Hematopoietic multipotent progenitor cell treated with erythropoietin and hydrocortisone succinate and interleukin-3 and kit ligand, for 17 days (in vitro differentiated cells): ENCODE results near the gene ZBED3.
"Not testable (repeated sequence)": the region's sequence is repeated elsewhere in the genome, so short reads cannot be mapped to it uniquely, and the experiment has no call there.

Experiments used
- DNase-seq: peaks from one replicate; pipeline ENCODE4 v3.0.0-alpha.2; 2015; ENCODE audit warnings: low spot score

The ZBED3 gene

DNA sequence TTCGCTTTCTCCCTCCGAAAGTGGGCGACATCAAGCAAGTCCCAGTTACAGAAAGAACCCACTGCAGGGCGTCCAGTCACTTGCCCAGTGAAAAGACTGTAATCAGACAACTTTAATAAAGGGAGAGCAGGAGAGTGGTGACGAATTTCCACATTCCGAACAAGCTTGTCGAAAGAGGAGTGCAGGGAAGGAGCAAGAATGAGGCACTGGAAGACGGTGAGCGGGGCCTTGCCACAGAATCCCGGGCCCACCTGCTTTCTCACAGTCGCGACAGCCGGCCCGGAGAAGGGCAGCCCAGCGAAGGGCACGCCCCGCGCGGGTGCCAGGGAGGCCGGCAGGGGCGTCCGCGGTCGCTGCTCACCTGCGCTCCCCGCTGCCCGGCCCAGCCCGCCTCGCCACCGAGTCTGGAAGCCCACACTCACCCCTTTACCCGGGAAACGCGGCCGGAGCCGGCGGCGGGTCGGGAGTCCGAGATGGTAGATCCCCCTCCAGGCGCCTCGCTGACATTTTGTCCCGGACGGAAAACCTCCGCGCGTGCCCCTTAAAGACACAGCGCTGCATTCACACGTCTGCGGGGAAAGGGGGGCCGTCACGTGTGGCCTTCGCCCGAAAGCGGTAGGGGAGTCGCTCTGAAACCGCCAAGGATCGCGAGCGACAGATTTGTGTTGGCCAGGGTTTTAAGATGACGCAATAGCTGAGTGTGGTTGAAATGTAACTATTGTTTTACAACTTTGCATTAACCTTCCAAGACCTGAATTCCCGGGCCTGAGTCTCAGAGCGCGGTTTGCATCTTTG, at the start of gene ZBED3:
Gene ZBED3, minus strand, starts transcription at position 597 of the 795 bp plus-strand sequence. CDS start 9,407 bp downstream, outside the sequence.
- no peak for DNase-seq

DNA sequence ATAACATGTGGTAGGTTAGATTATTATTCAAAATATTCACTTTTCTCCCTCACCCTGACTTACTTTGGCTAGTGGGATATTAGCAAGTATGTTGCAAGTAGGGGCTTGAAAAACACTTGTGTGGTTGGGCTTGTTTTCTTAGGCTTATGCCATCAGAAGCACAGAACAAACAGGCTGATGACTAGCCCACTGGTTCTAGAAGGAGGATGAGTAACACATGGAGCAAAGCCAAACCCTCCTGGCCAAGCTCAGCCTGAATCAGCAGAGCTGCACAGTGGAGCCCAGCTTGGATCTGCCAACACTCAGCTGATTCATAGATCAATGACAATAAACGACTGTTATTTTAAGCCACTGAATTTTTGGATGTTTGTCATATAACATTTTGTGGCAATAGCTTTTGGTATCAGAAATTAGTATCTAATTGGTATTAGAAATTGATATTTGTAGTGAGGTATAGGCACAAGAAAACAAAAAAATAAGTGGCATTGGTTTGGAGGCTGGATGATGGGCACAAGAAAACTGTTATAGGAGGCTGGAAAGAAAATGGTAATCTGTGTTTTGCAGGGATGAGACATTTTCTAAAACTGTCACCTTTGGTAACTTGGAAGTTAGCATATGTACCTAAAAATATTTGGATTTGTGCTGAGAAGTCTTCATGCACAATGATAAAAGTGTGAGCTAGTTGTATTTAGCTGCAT, 46.1 kb upstream of the ZBED3 start:
- no peak for DNase-seq

DNA sequence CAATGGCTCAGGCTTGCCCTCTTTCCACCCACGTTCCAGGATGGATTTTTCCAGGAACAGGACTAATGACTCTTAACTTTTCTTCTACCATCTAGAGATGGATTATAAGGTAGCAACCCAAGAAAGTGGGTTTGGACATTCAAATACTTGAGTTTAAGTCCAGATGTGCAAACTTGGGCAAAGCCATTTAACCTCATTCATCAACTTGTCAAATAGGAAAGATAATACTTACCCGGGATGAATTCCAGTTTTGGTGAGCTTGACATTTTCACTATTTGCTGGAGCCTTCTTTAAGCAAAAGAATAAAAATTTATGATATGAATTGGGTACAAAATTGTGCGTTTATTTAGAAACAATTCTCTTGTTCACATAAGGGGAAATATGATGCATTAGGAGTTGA, 44.3 kb upstream of the ZBED3 start:
- no peak for DNase-seq

GRCh38 chr5:77129391-77129990, 42.4 kb upstream of the ZBED3 start:
- DNase-seq, result no peak

DNA sequence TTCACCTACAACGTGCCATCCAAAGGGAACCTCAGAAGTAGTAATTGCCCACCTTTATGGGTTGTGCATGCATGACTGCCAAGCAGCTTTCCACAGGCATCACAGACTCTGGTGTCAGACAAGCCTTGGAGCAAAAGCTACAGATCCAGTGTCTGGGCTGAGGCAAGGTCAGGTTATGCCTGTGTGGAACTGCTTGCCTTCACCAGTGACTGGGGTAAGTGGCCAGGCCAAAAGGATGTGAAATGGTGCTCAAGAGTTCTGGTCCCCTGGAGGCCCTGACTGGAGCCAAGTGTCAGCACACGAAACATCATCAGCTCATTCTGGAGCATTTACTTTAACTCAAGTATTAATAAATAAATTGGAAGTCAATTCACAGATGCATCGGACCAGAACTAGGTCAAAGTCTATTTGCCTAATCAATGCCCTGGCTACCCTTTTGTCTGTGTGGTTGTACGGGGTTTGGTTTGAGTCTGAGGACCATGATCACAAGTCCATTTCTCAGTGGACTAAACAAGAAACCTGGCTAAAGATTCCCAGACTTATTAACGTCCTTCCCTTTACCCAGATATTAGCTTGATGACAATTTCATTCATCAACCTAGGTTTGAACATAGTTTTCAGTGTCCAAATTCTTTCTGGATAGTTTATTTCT, 41.5 kb upstream of the ZBED3 start:
- DNase-seq, result no peak

DNA sequence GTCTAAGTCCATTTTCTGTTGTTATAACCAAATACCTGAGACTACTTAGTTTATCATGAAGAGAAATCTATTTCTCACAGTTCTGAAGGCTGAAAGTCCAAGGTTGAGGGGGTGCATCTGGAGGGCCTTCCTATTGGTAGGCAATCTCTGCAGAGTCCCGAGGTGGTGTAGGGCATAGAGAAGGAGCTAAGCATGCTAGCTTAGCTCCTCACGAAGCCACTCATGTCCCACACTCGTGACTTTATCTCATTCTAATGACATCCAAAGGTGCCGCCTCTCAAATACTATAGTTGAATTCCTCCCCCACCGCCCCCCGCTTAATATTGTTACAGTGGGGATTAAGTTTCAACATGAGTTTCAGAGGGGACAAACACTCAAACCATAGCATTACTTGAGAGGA, 36.0 kb upstream of the ZBED3 start:
- no peak for DNase-seq

DNA sequence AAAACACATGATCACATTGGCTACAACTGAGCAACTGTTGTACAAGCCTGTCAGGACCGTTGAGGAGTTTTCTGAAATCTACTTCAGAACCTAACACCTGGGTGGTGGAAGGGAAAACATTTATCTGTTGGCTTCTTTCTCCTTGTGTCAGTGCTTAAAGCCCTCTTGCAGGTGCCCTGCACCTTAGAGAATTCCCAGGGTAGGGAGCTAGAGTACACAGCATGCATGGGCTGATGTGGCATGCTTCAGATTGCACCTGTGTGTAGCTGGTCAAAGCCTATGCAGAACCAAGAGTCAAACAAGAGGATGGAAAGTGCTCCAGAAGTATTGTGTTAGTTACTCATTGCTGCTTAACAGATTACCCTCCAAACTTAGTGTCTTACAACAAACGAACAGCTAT, 33.6 kb upstream of the ZBED3 start:
- no peak for DNase-seq

DNA sequence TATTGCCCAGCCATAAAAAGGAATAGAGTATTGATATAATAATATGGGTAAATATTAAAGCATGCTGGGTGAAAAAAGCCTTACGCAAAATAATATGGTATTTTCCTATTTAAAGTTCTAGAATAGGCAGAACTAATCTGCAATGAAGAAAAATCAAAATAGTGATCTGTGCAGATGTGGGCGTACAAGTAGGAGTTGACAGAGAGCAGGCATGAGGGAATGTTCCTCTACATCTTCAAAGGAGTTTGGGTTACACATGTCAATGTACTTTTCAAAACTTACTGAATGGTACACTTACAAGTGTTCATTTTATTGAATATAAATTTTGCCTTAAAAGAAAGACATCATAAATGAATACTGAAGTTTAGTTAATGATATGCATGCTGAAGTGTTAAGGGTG, 33.0 kb upstream of the ZBED3 start:
- DNase-seq, result no peak

- DNase-seq, result no peak
Observed at GRCh38 chr5:77117161-77117560, 30.1 kb upstream of the ZBED3 start.

DNA sequence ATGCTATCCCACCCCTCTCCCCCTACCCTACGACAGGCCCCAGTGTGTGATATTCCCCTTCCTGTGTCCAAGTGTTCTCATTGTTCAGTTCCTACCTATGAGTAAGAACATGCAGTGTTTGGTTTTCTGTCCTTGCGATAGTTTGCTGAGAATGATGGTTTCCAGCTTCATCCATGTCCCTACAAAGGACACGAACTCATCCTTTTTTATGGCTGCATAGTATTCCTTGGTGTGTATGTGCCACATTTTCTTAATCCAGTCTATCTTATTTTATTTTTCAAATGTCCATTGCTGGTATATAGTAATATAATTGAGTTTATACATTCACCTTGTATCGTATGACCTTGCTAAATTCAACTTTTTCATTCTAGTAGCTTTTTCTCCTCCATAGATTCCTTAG, 19.9 kb upstream of the ZBED3 start:
- not testable (repeated sequence) for DNase-seq

GRCh38 chr5:77104813-77105212, 17.7 kb upstream of the ZBED3 start:
- no peak for DNase-seq

DNA sequence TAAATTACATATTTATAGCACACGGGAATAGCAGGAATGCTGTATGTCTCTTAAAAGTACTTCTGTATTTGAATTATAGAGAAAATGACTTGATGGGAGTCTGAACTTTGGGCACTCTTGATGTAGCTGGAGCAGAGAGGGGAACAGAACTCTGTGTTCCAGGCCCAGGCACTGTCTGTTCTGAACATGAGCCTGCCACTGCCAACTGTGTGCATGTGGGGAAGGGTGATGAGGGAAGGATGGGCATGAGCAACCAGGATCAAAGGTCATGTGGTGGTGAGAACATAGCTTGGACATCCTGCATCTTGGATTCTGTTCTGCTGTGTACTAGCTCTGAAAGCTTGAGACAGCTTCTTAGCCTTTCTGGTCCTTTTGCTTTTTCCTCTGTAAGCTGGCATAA, 16.4 kb upstream of the ZBED3 start:
- no peak for DNase-seq

DNA sequence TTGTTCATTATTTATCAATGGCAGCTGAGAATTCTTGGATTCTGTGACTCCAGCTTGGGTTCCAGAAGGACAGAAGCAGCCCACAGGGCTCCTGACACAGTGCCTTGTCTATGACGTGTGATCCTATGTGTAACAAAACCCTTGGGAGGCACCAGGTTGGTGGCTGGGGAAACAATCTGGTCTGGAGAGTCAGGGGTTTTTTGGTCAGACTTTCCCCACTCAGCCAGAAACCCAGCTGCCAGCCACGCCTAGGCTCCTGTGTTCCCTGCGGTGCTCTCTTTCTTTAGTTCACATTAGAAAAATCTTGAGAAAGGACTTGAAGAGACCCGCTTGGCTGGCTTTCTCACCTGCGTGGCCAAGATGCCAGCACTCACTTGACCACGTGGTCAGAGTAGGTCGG, 15.5 kb upstream of the ZBED3 start:
- DNase-seq, result no peak

DNA sequence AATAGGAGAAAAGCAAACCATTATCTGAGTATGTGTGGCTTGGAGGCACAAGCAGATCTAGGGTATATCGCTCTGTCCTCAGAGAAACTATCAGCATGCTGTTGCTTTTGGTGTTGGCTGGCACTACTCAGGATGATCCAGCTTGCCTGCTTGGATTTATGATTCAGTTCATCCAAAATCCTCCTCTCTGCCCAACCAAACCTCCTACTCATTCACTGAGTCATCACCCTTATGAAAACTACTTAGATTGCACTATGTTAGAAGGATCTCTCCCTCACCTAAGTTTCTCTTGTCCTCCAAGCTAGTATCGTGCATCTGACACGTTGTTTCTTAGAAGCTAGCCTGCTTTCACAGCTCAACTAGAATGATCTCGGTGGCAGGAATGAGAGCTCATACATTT, 14.2 kb upstream of the ZBED3 start:
- DNase-seq, result no peak

DNA sequence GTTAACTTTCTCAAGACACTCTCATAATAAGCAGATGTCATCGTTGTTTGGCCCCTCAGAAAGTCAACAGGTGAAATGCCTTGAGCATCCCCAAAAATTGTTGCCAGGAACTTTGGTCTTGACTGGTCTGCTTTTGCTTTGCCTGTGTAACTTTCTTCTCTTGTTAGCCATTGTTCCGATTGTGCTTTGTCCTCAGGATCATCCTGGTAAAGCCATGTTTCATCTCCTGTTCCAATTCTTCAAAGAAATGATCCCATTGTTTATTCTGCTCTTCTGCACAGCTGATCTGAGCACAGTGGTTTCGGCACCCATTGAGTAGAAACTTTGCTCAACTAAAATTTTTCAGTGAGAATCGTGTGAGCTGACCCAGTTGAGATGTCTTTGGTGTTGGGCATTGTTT, 8.1 kb upstream of the ZBED3 start:
- DNase-seq, result no peak

- DNase-seq, result no peak
Observed at GRCh38 chr5:77087484-77088261, 588 bp upstream of the ZBED3 start.

DNA sequence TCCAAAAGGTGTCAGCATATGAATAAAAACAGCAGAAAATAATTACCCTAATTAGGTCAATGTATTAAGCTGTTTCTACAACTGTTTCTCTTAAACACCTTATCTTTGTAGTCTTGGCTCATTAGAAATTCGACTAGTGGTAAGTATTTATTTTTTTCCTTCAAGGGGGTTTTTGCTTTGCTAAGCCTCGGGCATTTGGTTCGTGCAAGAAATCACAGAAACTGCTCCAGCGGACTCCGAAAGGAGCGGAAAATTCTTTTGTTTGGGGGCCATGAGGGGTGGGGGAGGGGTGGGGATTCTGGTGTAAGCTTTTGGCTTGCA, 757 bp downstream of the ZBED3 start:
- DNase-seq, result no peak

- no peak for DNase-seq
Observed at GRCh38 chr5:77083088-77083487, 4.0 kb downstream of the ZBED3 start.

DNA sequence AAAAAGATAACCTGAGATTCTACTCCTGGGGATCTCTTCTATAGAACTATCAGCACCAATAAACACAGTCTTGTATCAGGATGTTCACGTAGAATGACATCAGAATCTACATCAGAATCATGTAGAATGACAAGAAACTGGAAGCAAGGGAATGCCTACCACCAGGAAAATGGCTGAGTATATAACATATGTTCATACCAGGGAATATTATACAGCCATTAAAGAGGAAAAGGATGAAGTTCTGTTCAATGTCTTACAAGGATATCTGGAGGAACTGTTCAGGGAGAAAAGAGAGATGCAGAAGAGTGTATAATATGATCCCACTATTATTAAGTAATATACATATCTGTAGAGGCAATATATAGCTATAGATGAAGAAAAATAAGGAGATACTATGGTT, 4.8 kb downstream of the ZBED3 start:
- DNase-seq, result no peak

DNA sequence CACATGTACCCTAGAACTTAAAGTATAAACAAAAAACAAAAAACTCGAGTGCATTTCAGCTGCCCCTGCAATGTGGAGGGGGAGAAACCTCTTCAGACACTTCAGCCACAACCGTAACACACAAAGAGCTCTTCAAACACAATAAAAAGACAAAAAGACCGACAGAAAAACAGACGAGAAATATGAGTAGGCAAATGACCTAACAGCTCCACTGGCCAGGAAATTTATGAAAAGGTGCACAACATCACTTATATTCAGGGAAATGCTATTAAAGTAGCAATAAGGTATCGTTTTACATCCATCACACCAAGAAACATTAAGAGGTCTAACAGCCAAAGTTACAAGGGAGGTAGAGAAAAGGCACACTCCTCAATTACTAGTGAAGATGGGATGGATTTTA, 6.2 kb downstream of the ZBED3 start:
- DNase-seq, result no peak

DNA sequence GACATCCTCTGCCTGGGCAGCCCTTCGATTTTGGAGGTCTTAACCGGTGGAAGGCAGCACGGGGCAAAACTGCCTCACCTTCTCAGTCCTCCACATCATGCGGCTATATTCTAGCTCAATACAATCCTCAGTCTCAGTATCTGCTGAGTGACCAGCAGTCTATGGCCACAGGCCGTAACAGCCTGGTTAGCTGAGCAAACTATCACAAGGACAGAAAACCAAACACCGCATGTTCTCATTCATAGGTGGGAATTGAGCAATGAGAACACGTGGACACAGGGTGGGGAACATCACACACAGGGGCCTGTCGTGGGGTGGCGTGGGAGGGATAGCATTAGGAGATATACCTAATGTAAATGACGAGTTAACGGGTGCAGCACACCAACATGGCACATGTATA, 6.6 kb downstream of the ZBED3 start:
- not testable (repeated sequence) for DNase-seq

DNA sequence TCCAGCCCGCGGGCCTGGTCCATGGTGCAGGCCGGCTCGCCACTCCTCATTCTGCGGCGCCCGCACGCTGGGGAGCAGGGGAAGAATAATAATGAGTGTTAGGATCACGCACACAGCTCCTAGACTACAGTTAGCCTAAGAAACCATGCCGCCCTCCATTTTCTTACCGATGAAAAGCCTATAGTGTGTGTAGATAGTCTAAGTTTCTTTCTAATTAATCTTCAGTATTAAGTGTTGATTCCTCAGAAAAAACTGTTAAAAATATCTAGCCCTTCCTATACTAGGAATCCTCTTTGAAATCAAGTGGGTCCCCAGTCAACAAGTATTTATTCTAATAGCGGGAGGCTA, 9.3 kb downstream of the ZBED3 start:
- DNase-seq, result no peak
